NCI-H1694 (cell line): ENCODE measurements around the gene TCF7L1.

ENCODE experiments used
- DNase-seq: peaks from one replicate; lab custom pipeline; 2025; lab: John Stamatoyannopoulos, UW

Gene TCF7L1

DNA sequence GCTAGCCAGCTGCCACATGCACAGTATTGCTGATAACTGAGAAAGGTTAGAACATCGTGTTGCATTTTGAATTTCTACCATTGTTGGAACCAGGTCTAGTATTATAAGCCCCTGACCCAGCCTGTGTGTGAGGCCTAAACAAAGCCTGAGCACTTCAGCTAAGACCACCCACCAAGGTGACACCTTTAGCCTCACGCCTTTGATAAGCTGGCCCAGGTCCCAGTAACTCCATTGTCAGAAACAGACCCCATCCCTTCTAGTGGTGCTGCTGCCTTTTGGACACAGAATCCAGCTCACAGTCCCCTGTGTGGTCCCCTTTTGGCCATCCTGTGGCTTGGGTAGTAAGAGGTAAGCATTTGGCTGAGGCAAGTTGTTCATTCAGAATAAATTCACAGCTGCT is 223.0 kb downstream of the TCF7L1 start:
- no peak for DNase-seq

DNA sequence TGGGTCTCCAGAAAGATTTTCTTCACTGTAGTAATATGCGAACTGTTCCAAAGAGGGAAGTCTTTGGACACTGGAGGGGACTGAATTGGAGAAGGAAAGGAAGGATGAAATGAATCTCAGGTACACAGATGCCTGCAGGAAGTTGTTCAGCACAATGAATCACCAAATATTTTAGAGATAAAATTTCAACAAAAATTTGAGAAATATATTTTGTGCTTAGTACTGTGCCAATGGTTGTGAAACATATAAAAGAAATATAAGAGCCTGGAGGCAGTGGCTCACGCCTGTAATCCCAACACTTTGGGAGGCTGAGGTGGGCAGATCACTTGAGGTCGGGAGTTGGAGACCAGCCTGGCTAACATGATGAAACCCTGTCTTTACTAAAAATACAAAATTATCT is 224.5 kb downstream of the TCF7L1 start:
- no peak for DNase-seq
